CD4-positive, alpha-beta T cell treated with Interleukin-15 for 1 hour (primary cell): Measurements from ENCODE around the gene TTBK2.

Experiments
- DNase-seq: peaks from one replicate; pipeline ENCODE4 v3.0.0-alpha.2; 2020

Gene TTBK2

DNA sequence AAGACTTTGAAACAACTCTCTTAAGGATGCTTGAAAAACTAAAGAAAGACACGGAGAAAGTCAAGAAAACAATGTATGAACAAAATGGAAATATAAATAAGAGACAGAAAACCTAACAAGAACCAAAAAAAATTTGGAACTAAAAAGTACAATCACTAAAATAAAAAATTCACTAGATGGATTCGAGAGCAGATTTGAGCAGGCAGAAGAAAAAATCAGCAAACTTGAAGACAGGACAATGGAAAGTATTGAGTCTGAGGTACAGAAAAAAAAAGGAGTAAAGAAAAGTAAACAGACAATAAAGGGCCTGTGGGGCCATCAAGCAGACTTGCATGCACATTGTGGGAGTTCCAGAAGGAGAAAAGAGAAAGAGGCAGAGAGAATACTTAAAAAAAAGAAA is 170.3 kb downstream of the TTBK2 start:
- no peak for DNase-seq

DNA sequence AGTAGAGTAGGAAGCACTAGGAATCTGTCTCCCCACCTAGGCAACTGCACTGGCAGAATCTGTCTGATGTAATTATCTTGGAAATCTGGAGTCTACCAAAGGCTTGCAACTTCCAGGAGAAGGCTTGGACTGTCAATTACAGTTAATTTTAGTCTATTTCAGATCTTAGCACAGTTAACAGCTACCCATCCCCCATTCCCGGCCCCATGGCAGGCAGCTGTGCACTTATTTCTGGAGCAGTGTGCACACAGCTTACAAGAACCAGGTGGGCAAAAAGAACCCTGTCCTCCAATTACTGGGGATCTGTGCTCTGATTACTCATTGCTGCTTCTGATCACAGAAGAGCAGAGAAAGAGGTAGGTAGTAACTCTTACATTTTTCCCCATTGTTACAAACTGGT is 171.3 kb downstream of the TTBK2 start:
- DNase-seq: no peak

DNA sequence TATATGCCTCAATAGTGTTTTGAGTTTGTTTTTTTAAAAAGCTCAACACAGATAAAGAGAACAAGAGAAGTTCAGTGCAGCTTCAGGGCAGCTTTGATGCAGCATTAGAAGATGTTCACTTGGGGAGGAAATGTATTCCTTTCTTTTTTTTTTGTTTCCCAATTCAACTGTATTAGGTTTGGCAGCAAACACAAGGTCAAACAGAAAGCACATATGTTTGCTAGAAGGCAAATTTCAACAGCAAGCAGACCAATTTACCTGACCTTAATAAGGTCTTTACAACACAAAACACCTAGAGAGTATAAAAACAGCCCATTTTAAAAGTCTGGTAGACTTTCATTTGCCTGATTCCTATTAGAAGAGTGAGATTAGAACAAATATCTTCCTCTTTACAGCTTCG is 176.4 kb downstream of the TTBK2 start:
- no peak for DNase-seq

DNA sequence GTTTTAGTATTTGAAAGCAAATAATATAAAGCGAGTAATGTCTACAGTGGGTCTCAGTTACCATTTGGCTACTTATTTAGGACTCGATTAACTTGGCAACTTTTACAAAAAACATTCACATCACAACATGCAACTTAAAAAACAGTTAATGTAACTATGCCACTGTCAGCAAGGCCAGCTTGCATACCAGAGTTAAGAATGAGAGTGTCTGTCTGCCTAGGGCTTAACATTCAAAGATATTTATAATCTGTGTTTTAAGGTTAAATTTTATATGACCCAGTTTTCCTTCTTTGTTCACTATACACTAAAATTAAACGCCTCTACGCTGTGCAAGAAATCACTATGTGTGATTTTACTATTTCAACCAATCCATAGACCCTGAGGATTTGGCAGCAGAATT is 178.4 kb downstream of the TTBK2 start:
- no peak for DNase-seq

DNA sequence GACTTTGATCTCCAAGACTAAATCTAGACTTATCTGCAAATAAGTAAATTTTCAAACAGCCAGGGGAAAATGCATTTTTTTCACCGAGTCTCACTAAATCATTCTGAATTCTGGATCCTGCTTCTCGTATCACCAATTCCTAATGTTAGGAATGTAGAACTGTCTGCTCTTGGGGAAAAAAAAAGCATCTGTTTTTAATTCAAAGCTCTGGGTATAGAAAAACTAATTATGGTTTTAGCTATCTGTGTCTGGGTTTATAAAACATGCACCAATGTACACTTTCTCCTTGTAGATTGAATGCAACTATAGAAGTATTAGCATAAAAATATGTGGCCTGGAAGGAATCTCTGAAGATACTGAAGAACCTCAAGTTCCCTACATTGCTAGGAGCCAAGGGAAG is 178.9 kb downstream of the TTBK2 start:
- DNase-seq: no peak

DNA sequence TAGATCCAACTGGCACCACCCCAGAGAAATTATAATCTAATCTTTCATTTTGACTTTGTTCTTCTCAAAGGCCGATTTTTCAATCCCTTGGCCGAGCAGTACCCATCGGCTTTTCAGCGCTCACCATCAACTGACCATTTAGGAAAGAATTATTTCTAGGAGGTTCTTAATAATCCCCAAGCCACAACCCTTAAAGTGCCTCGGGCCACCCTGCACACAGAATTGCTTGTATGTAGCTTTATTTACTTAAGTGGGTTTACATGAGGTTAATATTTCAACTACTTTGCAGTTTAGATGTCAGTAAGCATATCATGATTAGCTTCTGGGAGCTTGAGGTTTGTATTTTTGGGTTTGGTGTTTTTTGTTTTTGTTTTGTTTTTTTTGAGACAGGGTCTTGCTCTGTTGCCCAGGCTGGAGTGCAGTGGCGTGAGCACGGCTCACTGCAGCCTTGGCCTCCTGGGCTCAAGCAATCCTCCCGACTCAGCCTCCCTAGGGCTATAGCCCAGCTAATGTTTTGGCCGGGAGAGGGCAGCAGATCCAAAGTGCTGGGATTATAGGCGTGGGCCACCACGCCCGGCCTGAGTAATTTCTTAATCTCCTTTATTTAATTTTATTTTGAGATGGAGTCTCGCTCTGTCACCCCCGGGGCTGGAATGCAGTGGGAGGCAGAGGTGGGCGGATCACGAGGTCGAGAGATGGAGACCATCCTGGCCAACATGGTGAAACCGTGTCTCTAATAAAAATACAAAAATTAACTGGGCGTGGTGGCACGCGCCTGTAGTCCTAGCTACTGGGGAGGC is 182.8 kb downstream of the TTBK2 start:
- DNase-seq: no peak

DNA sequence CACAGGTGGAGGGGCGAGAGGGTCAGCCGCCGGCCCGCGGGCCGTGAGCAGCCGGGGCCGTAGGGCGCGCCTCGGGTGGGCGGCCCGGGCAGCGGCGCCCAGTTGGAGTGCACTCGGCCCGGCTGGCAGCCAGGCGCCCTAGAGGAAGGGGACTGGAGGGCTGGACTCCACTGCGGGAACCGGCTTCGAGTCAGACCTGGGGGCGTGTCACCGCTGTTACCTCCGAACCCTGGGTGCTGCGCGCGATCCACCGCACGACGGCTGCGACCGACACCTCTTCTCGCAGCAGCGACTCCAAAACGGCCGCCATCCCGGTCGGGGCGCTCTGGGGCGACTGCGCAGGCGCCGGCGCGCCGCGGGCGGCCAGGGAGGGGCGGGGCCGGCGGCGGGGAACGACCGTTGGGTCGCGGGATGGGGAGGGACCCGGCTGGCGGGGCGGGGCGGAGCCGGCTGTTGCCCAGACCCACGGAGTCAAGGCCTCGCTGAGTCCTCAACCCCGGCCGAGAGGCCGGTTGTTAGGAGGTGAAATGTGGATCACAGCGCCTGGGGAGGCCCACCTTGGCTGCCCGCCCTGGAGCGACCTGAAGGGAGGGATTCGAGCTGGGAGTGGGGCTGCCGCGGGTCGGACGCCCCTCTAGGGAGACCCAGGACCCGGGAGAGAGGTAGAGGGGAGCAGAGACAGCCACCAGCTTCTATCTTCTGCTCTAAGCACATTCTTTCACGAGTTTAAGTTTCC is 183.6 kb downstream of the TTBK2 start, which contains the start of gene CDAN1:
TSS of gene CDAN1 (minus strand) at position 336 of the 736 bp plus-strand sequence. CDS start at position 310, 26 bp downstream.
- DNase-seq: peak; percentile 93

DNA sequence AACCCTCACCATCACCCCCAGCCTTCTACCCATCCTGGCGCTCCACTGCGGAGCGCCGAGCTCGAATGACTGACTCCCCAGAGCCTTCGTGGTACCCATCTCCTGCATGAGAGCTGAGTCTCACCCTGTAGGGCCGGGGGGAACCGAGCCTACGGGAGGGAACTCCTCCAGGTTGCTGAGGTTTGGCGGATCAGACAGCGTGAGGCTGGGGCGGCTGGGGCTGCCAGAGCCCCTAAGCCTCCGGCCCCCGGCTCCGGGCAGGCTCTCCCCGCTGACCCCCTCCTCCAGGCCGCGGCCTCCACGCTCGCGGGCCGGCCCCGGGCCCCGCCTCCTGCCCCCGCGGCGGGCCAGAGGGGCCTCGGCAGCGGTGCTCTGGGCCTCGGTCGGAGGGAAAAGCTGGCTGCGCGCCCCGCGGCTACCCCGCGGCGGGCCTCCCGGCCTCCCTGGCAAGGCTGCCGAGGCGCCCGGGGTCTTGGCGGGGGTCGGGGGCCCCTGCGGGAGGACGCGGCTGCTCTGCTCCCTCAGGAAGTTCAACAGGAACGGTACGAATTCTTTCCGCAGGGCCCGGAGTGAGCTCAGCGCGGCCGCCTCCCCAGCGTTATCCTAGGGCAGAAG is 184.3 kb downstream of the TTBK2 start:
- no peak for DNase-seq

DNA sequence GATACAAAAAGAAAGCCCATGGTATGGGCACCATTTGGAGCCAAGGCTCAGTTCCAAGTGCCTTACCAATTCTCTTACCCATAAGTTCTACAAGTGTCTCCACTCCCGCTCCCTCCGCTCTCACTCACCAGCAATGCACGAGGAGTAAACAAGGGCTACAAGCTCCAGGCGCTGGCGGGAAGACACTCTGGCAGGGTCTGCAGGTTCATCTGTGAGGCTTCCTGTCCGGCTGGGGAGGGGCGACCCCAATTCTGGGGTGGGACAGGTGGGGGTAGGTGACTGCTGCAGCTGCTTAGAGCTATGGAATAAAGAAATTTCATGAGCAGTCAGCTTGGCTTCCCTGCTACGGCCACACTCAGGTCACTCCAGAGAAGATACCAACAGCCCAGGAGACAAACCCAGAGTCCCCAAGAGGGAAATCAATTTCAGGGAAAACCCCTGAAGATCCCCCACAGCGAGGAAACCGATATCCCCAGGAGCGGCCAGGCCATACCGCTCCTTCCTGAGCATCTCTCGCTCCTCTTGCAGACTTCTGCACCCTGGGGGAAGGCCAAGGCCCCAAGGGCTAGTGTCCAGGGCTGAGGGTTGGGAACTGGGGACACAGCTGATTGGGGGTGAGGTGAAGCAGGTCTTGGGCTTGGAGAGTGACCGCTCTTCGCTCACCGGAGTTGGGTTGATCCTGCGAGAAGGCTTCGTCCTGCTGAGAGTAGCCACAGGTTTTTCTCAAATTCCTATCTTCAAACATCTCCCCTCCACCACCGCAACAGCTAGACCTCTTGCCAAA is 185.0 kb downstream of the TTBK2 start:
- no peak for DNase-seq

DNA sequence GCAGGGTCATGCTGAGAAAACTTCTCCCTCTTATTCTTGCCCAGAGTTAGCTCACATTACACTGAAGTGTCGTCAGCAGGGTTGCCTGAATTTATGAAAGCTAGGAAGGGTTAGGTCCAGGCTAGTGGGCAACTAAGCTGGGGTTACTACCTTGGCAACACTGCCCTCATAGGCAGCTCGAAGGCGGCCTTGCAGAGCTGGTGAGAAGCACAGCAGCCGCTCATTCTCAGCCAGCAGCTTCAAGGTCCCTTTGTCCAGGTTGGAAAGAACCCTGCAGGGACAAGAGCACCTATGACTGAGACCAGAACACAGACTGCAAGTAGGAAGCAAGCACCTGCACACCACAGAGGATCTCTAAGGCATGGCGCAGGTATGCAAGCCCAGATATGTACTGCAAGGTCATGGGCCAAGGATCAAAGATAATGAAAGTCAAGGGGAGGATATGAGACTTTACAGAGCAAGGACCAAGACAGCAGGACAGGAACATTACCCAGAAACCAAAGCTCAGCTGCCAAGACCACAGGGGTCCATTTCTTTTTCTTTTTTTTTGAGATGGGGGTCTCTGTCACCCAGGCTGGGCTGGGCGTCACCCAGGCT is 186.4 kb downstream of the TTBK2 start:
- DNase-seq: no peak

DNA sequence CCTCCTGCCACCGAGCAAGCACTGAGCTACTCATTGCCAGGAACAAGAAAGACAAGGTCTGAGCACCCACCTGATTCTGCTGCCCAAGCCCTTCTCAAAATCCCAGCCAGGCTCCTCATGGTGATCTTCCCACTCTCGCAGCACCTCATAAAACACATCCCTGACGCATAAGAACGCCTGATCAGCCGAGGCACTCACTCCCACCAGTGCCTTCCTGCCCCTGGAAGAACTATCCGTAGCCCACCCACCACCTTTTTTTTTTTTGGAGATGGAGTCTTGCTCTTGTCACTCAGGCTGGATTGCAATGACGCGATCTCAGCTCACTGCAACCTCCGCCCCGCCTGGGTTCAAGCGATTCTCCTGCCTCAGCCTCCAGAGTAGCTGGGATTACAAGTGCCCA is 187.6 kb downstream of the TTBK2 start:
- no peak for DNase-seq

DNA sequence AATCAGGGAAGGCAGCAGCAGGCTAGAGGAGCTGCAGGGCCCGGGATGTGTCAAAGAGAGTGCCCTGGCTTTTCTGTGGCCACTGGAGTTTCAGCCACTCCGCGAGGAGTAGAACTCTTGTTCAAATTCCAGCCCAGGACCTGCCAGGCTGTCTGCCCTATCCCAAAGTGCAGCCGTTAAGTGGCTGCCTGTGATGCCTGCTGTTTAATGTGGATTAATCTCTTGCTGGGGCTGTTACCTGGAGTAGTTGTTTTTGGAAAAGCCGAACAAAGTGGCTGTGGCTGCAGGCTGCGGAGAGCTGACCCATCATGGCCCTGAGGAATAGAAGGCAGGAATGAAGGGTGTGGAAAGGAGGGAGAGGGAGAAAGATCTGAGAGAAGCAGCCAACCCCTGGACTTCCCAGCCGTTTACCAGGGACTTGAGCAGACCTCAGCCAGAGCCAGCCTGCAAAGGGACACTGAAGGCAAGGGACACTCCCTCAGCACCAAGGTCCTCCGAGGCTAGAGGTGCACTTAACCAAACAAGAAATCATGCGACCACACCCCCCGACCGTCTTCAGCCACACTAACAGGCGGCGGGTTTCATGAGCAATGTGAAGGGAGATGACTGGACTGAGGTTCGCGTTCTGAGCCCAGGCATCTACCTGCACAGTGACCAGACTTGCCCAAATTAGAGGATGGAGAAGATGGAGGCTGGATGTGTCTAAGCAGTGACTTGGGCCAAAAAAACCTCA is 188.3 kb downstream of the TTBK2 start:
- no peak for DNase-seq

DNA sequence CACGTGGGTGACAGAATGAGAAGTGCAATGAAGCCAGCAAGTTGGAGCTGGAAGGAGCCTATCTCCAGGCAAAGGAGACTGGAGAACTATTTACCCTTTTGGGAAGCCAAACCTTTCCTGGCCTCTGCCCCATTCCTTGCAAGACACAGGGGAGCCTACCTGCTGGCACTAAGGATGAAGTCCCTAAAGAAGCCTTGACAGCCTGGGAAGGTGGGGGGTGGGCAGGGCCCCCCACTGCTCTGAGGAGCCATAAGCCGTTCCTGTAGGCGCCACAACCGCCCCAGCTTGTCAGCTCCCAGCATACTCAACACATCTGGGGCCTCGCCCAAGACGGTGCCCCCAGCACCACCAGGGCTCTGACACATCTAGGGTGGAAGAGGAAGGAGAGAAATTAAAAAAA is 189.1 kb downstream of the TTBK2 start:
- DNase-seq: no peak

DNA sequence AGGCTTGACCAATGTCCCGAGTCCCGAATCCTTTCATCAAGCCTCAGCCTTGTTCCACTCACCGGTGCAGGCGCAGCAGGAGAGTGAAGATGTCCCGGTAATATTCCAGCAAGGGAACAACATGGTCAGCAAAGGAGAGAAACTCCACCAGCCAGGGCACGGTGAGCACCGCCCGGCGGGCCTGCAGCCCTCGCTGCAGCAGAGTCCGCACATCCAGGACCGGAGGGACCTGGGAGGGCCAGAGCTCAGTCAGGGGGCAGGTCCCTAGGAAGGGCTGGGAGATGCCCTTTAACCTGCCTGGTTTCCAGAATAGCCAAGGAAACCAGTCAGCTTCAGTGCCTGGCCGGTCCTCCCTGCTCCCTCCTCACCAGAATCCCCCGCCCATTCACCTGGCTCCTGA is 190.0 kb downstream of the TTBK2 start:
- no peak for DNase-seq

DNA sequence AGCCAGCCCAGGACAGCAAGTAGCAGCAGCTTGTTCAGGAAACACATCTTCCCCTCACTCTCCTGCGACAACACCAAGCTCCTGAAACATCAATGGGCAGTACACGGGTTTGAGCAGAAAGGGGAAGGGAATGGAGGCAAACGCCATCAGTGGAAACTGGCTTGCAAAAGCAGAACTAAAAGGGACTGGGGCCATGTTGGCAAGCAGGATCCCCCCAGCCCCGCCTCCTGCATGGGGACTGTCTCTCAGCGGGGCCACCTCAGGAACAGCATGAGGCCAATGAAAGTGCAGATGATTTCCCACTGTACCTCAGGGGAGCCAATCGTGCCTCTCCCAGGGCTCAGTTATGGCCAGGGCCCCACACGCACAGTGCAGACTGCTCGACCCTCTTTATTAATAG is 190.4 kb downstream of the TTBK2 start:
- DNase-seq: no peak

DNA sequence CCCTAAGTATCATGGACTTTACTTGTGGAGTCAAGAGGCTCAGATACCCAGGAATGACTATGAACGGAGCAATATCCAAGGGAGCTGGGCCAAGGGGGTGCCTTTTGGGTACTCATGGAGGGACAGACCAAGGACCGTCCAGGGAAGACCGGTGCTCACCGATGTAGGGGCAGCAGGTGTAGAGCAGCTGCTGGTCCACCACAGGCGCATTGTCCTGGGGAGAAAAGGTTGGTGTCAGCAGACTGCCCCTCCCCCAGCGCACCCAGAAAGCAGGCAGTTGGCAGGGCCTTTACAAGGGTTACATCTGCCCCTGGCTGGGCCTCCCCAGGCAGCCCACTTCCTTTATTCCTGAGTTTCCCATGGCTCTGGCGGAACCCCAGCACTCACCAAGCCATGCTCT is 191.2 kb downstream of the TTBK2 start:
- no peak for DNase-seq

DNA sequence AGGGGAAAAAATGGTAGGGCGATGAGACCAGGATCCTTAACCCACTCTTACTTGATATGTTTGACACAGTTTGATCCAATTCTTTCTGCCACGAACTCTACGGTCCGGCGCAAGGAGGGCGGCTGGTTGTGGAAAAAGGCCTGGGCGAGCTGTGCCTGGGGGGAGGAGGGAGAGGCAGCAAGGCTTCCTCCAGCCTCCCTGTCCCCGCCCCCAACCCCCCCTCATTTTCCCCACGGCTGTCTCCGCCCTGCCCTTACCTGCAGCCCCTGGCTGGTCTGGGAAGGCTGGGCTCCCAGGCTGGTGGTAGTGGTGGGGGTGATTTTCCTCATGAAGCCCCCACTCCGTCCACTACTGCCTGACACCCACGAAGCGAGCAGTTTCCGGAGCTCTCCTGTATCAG is 191.6 kb downstream of the TTBK2 start:
- no peak for DNase-seq

DNA sequence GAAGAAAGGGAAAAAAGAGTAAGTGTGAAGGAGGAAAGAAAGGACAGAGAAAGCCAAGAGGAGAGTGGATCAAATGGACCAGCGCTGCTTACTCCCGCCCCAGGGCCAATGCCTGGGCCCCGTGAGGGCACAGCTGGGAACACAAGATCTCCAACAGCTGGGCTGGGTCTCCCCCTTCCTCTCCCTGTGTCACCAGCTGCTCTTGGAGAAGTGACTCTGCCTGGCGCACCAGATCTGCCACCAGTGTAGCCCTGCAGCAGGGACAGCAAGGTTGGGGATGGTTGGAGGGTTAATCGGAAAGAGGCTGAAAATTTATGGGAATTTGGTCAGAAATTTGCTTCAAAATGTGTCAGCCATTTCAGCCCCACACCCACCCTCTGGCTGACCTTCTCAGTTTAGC is 192.0 kb downstream of the TTBK2 start:
- no peak for DNase-seq

DNA sequence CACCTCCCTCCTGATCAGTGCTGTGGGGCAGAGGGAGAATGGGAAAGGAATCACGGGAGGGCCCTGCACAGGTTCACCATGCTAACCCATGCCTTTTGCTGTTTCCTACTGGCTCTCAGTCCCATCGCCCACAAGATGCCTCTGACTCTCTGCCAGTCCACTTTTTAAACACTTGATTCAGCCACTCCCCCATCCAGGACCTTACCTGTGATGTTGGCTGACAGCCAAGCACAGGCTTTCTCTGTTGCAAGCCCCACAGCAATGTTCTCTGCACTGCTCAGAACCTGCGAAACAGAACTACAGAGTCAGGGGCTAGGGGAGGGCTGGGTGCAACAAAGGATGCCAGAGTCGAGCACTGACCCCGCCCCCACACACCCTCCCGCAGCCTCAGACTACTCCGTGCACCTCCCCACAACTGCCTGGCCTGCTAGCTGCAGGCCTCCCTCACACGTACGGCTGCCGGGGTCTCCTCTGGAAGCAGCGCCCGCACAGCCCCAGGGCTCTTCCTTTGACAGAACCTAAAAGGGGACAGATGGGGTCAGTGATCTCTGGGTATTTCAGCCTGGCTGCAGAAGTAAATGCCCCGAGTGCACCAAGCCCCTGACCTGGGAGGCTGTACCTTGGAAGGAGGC is 192.7 kb downstream of the TTBK2 start:
- DNase-seq: no peak

DNA sequence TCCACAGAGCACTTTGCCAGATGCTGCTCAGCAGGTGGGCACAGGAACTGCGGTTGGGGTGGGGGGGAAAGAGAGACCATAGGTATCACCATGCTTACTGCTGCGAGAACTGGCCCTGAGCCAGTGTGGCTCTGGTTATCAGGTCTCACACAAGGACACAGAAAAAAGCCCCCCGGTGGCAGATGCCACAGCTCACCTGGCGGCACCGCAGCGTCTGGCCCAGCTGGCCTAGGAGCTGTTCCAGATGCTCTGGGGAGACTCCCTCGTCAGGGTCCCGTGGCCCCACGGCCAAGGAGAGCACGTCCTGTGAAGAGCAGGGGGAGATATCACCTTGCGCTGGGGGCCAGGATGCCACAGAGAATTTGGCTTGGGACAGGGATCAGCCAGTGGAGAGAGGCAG is 194.5 kb downstream of the TTBK2 start:
- no peak for DNase-seq

DNA sequence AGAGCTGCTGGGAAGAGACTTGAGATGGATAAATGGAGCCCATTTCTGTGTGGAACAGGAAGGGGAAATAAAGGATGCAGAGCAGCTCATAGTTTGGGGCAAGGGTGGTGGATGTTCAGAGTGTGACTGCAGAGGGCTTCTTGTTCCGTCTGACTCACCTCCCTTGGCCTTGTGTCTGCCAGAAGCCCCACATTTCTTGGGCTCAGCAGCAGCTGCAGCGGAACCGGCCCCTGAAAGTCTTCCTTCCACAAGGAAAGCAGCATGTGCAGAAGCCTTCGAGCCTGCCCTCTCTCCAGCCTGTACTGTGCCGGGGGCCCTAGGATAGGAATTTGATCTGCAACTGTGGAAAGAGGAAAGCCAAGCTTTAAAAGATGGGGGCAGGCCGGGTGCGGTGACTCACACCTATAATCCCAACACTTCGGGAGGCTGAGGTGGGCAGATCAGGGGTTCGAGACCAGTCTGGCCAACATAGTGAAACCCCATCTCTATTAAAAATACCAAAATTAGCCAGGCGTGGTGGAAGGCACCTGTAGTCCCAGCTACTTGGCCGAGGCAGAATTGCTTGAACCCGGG is 195.2 kb downstream of the TTBK2 start:
- no peak for DNase-seq
